ENCODE measurements around the gene CXorf66.
"Not testable (repeated sequence)": the region's sequence is repeated elsewhere in the genome, so short reads cannot be mapped to it uniquely, and the experiment has no call there.

Gene CXorf66

GRCh38 chrX:139965421-139965820 is at the start of gene CXorf66:
Gene CXorf66 (minus strand): TSS chrX:139965521. CDS start chrX:139965496, 25 bp downstream.
- no peak for DNase-seq
- in situ Hi-C loops (cut with HindIII; ENCODE audit: low pct_ligation_motif_present, low pct_unique_long_range_greater_than_20kb, low sequenced_read_pairs) = no loop called here

GRCh38 chrX:139982856-139983255 is 17.5 kb upstream of the CXorf66 start:
- in situ Hi-C loops (cut with HindIII; ENCODE audit: low pct_ligation_motif_present, low pct_unique_long_range_greater_than_20kb, low sequenced_read_pairs) = no loop called here
- no peak for DNase-seq

GRCh38 chrX:139974471-139974870 is 9.2 kb upstream of the CXorf66 start:
- DNase-seq = no peak
- in situ Hi-C loops (cut with HindIII; ENCODE audit: low pct_ligation_motif_present, low pct_unique_long_range_greater_than_20kb, low sequenced_read_pairs) = no loop called here

- in situ Hi-C loops (cut with HindIII; ENCODE audit: low pct_ligation_motif_present, low pct_unique_long_range_greater_than_20kb, low sequenced_read_pairs) = no loop called here
Measured at GRCh38 chrX:139972629-139973624, 7.6 kb upstream of the CXorf66 start.

GRCh38 chrX:139972113-139972512 is 6.8 kb upstream of the CXorf66 start:
- in situ Hi-C loops (cut with HindIII; ENCODE audit: low pct_ligation_motif_present, low pct_unique_long_range_greater_than_20kb, low sequenced_read_pairs) = no loop called here
- DNase-seq = no peak

More at GRCh38 chrX:139972629-139973624, 7.6 kb upstream of the CXorf66 start:
- no peak for DNase-seq

GRCh38 chrX:139971394-139971749 is 6.1 kb upstream of the CXorf66 start:
- in situ Hi-C loops (cut with HindIII; ENCODE audit: low pct_ligation_motif_present, low pct_unique_long_range_greater_than_20kb, low sequenced_read_pairs) = no loop called here
- no peak for DNase-seq

GRCh38 chrX:139969286-139969685 is 4.0 kb upstream of the CXorf66 start:
- in situ Hi-C loops (cut with HindIII; ENCODE audit: low pct_ligation_motif_present, low pct_unique_long_range_greater_than_20kb, low sequenced_read_pairs) = no loop called here
- no peak for DNase-seq

- in situ Hi-C loops (cut with HindIII; ENCODE audit: low pct_ligation_motif_present, low pct_unique_long_range_greater_than_20kb, low sequenced_read_pairs) = no loop called here
- DNase-seq = no peak
Measured at GRCh38 chrX:139967750-139968149, 2.4 kb upstream of the CXorf66 start.

GRCh38 chrX:139967300-139967699 is 2.0 kb upstream of the CXorf66 start:
- DNase-seq = peak; percentile 13
- in situ Hi-C loops (cut with HindIII; ENCODE audit: low pct_ligation_motif_present, low pct_unique_long_range_greater_than_20kb, low sequenced_read_pairs) = no loop called here

GRCh38 chrX:139966159-139966558 is 838 bp upstream of the CXorf66 start:
- in situ Hi-C loops (cut with HindIII; ENCODE audit: low pct_ligation_motif_present, low pct_unique_long_range_greater_than_20kb, low sequenced_read_pairs); DNase-seq: not testable (repeated sequence)

- in situ Hi-C loops (cut with HindIII; ENCODE audit: low pct_ligation_motif_present, low pct_unique_long_range_greater_than_20kb, low sequenced_read_pairs); DNase-seq: not testable (repeated sequence)
Measured at GRCh38 chrX:139961091-139961490, 4.2 kb downstream of the CXorf66 start.

- no peak for DNase-seq
- in situ Hi-C loops (cut with HindIII; ENCODE audit: low pct_ligation_motif_present, low pct_unique_long_range_greater_than_20kb, low sequenced_read_pairs) = no loop called here
Measured at GRCh38 chrX:139949703-139950102, 15.6 kb downstream of the CXorf66 start.

GRCh38 chrX:139945075-139945474 is 20.2 kb downstream of the CXorf66 start:
- DNase-seq = no peak
- in situ Hi-C loops (cut with HindIII; ENCODE audit: low pct_ligation_motif_present, low pct_unique_long_range_greater_than_20kb, low sequenced_read_pairs) = no loop called here

GRCh38 chrX:139936259-139936658 is 29.1 kb downstream of the CXorf66 start:
- peak; percentile 8 for DNase-seq
- in situ Hi-C loops (cut with HindIII; ENCODE audit: low pct_ligation_motif_present, low pct_unique_long_range_greater_than_20kb, low sequenced_read_pairs) = no loop called here

- in situ Hi-C loops (cut with HindIII; ENCODE audit: low pct_ligation_motif_present, low pct_unique_long_range_greater_than_20kb, low sequenced_read_pairs) = no loop called here
- no peak for DNase-seq
Measured at GRCh38 chrX:139933904-139934303, 31.4 kb downstream of the CXorf66 start.

- in situ Hi-C loops (cut with HindIII; ENCODE audit: low pct_ligation_motif_present, low pct_unique_long_range_greater_than_20kb, low sequenced_read_pairs) = no loop called here
Measured at GRCh38 chrX:139932901-139933796, 32.2 kb downstream of the CXorf66 start, which contains the start of gene ATP11C. Gene ATP11C (minus strand): TSS chrX:139933053. CDS start chrX:139932042, 1,011 bp downstream.

GRCh38 chrX:139932073-139932900 is 33.0 kb downstream of the CXorf66 start:
- in situ Hi-C loops (cut with HindIII; ENCODE audit: low pct_ligation_motif_present, low pct_unique_long_range_greater_than_20kb, low sequenced_read_pairs) = no loop called here
- DNase-seq = peak; percentile 40

More at GRCh38 chrX:139932901-139933796, 32.2 kb downstream of the CXorf66 start, which contains the start of gene ATP11C:
- DNase-seq = peak; percentile 76

- in situ Hi-C loops (cut with HindIII; ENCODE audit: low pct_ligation_motif_present, low pct_unique_long_range_greater_than_20kb, low sequenced_read_pairs) = no loop called here
- DNase-seq = no peak
Measured at GRCh38 chrX:139931646-139932072, 33.7 kb downstream of the CXorf66 start.
